H1 (cell line): ENCODE data around the gene SLTM.

Source experiments
- ASH2L ChIP-seq: fragments of 200-600, 300-600 bp; sonication (generic); IDR thresholded peaks from one replicate; pipeline ENCODE4 v1.7.1; 2017; ENCODE audit warnings: low read length
- BACH1 ChIP-seq: IDR thresholded peaks from 2 replicates; pipeline ENCODE4 v1.6.1; 2012; ENCODE audit warnings: low read length, improper control_type of control experiment
- CEBPB ChIP-seq: IDR thresholded peaks from 2 replicates; pipeline ENCODE4 v1.6.1; 2012; ENCODE audit warnings: low read depth, low read length
- CHD1 ChIP-seq: IDR thresholded peaks from 2 replicates; pipeline ENCODE4 v1.6.1; 2012; ENCODE audit warnings: low read depth, low read length, improper control_type of control experiment
- EP300 ChIP-seq, 2 experiments: IDR thresholded peaks; 1 replicate in 1 of 2; 2 replicates in 1 of 2; pipeline ENCODE4 v1.6.1; 2011 to 2012; ENCODE audit warnings: low read depth in 2 of 2, low read length in 2 of 2, mild to moderate bottlenecking in 2 of 2, borderline replicate concordance in 1 of 2, inconsistent platforms in 1 of 2, moderate library complexity in 1 of 2
- JUND ChIP-seq: IDR thresholded peaks from 2 replicates; pipeline ENCODE4 v1.6.1; 2011; ENCODE audit warnings: mild to moderate bottlenecking, improper control_type of control experiment, low read length
- POLR2A ChIP-seq, 2 experiments: IDR thresholded peaks; 1 replicate in 1 of 2; 2 replicates in 1 of 2; pipeline ENCODE4 v1.6.1; 2011; ENCODE audit warnings: low read depth in 2 of 2, low read length in 2 of 2, mild to moderate bottlenecking in 2 of 2; ENCODE audit errors: control extremely low read depth in 1 of 2
- RBBP5 ChIP-seq: IDR thresholded peaks from 2 replicates; pipeline ENCODE4 v1.7.1; 2012; ENCODE audit warnings: low read depth, mild to moderate bottlenecking, inconsistent platforms, low read length, moderate library complexity, borderline replicate concordance
- TF ChIP-seq, protein P1 (sequence below), 3 experiments: IDR thresholded peaks; 1 replicate in 2 of 3; 2 replicates in 1 of 3; pipeline versions ENCODE4 v1.5.1 to v1.6.1; 2011; ENCODE audit warnings: low read length in 3 of 3, mild to moderate bottlenecking in 3 of 3, inconsistent platforms in 2 of 3, low read depth in 1 of 3, moderate library complexity in 1 of 3; ENCODE audit not compliant: insufficient read depth in 1 of 3; ENCODE audit errors: control extremely low read depth in 1 of 3

DNA sequence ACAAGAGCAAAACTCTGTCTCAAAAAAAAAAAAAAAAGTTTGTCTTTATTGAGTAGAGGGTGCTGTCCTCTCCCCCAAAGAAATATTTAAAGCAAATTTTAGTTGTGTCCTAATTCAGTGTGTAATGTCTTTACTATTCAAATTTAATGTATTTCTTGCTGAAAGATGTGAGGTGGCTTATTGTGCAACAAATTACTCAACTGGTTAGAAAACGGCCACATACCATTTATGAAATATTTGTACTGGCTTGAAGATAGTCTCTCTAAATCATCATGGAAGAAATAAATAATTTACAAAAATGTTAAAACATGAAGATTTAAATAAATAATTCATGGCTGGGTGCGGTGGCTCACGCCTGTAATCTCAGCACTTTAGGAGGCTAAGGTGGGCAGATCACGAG, 63.0 kb downstream of the SLTM start:
- no peak for TF ChIP-seq JUND
- TF ChIP-seq BACH1, result no peak
- TF ChIP-seq EP300 (IDR thresholded peaks at IDR 0.05; ENCODE audit: borderline replicate concordance in 1 of 2, low read depth in 2 of 2, low read length in 2 of 2), result no peak
- TF ChIP-seq POLR2A (IDR thresholded peaks at IDR 0.05; ENCODE audit: control extremely low read depth in 1 of 2, low read depth in 2 of 2, low read length in 2 of 2), result no peak
- no peak for TF ChIP-seq RBBP5
- TF ChIP-seq CEBPB, result no peak
- no peak for TF ChIP-seq CHD1
- no peak for TF ChIP-seq ASH2L
- TF ChIP-seq, protein P1, sequence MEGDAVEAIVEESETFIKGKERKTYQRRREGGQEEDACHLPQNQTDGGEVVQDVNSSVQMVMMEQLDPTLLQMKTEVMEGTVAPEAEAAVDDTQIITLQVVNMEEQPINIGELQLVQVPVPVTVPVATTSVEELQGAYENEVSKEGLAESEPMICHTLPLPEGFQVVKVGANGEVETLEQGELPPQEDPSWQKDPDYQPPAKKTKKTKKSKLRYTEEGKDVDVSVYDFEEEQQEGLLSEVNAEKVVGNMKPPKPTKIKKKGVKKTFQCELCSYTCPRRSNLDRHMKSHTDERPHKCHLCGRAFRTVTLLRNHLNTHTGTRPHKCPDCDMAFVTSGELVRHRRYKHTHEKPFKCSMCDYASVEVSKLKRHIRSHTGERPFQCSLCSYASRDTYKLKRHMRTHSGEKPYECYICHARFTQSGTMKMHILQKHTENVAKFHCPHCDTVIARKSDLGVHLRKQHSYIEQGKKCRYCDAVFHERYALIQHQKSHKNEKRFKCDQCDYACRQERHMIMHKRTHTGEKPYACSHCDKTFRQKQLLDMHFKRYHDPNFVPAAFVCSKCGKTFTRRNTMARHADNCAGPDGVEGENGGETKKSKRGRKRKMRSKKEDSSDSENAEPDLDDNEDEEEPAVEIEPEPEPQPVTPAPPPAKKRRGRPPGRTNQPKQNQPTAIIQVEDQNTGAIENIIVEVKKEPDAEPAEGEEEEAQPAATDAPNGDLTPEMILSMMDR (IDR thresholded peaks at IDR 0.05; ENCODE audit: control extremely low read depth in 1 of 3, insufficient read depth in 1 of 3, low read depth in 1 of 3, low read length in 3 of 3), result no peak
